Effector memory CD4-positive, alpha-beta T cell (primary cell): ENCODE measurements around the gene APOO.

Source experiments
- DNase-seq, 3 donors: peaks; one replicate each; pipeline ENCODE4 v3.0.0-alpha.2; 2020
- H3K27ac ChIP-seq: 2 replicates; pipeline ENCODE4 v1.7.0; 2013; ENCODE audit warnings: mild to moderate bottlenecking, low read length, moderate library complexity; ENCODE audit not compliant: insufficient read depth, poor library complexity, severe bottlenecking
- H3K27me3 ChIP-seq: replicated peaks from 2 replicates; pipeline ENCODE4 v1.7.0; 2013; ENCODE audit warnings: mild to moderate bottlenecking, low read length; ENCODE audit not compliant: insufficient read depth, control insufficient read depth, poor library complexity, severe bottlenecking
- H3K36me3 ChIP-seq: 2 replicates; pipeline ENCODE4 v1.7.0; 2013; ENCODE audit warnings: mild to moderate bottlenecking, low read length, moderate library complexity; ENCODE audit not compliant: control insufficient read depth, insufficient read depth
- H3K4me1 ChIP-seq: 2 replicates; pipeline ENCODE4 v1.7.0; 2013; ENCODE audit warnings: low read length, mild to moderate bottlenecking; ENCODE audit not compliant: control insufficient read depth, insufficient read depth, poor library complexity, severe bottlenecking
- H3K4me3 ChIP-seq: 2 replicates; pipeline ENCODE4 v1.7.0; 2013; ENCODE audit warnings: low read length, low read depth, mild to moderate bottlenecking; ENCODE audit not compliant: insufficient read depth, poor library complexity, severe bottlenecking
- H3K9me3 ChIP-seq: 2 replicates; pipeline ENCODE4 v1.7.0; 2013; ENCODE audit warnings: mild to moderate bottlenecking, low read length, moderate library complexity; ENCODE audit not compliant: control insufficient read depth

The APOO gene

DNA sequence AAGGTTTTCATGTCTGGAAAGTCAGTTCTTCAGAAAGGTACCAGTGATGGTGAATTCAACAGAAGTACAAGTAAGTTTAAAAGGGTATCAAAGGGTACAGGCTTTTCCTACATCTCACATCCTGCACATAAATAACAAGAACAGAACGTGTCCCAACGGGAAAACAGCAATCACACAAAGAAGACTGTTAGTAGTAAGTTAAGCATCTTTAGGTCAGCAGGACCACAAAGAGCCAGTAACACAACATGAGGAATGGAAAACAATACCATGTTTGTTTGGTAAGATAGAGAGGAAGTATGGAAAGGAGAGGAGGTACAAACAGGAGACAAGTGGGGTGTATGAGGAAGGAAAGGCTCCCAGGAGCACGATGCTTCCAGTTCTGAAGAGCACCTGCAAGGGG, 81.5 kb downstream of the APOO start:
- DNase-seq, result no peak
- Histone ChIP-seq H3K27ac (no peak overlapping the region), H3K4me1 (no peaks in the 10 kb centered on the region), H3K9me3 (no peaks in the 10 kb centered on the region), H3K36me3 (no peaks in the 10 kb centered on the region), H3K4me3 (no peak overlapping the region), H3K27me3 (no peaks in the 10 kb centered on the region)

DNA sequence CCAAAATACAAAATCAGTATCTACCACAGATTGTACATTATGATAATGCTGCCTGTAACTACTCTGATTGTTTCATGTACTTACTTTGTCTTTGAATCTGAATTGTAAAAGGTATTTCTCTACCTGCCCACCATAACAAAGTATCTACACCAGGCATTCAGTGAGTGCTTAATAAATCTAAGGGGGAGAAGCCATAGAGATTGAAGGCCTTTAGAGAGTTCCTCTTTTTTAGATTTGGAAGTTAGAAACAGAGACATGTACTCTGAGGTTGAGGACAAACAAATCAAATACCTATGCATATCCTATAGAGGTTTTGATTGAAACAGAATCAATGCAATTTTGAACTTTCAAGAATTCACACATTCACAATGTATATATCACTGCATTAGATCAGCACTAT, 82.1 kb downstream of the APOO start:
- Histone ChIP-seq H3K4me1 (no peaks in the 10 kb centered on the region), H3K27ac (no peak overlapping the region), H3K4me3 (no peak overlapping the region), H3K27me3 (no peaks in the 10 kb centered on the region), H3K9me3 (no peaks in the 10 kb centered on the region), H3K36me3 (no peaks in the 10 kb centered on the region)
- DNase-seq, result no peak

DNA sequence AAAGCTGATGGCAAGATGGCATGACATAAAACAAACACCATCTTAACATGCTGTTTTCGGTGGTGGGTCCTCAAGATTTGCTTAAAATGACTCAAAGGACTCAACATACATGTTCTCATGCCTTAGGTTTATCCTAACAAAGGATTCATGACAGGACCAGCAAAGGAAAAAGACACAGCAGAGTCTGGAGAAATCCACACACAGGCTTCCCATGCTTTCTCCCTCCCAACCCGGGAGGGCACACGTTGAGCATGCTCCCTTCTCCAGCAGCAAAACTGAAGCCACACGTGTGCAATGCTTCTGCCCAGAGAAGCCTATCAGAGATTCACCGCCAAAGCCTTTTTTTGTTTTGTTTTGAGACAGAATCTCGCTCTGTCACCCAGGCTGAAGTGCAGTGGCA, 84.9 kb downstream of the APOO start:
- no peaks in the 10 kb centered on the region for H3K4me1 ChIP-seq
- H3K36me3 ChIP-seq, result no peaks in the 10 kb centered on the region
- H3K27ac ChIP-seq, result no peak overlapping the region
- no peaks in the 10 kb centered on the region for H3K27me3 ChIP-seq
- H3K9me3 ChIP-seq, result no peaks in the 10 kb centered on the region
- no peak overlapping the region for H3K4me3 ChIP-seq
- DNase-seq, result no peak

DNA sequence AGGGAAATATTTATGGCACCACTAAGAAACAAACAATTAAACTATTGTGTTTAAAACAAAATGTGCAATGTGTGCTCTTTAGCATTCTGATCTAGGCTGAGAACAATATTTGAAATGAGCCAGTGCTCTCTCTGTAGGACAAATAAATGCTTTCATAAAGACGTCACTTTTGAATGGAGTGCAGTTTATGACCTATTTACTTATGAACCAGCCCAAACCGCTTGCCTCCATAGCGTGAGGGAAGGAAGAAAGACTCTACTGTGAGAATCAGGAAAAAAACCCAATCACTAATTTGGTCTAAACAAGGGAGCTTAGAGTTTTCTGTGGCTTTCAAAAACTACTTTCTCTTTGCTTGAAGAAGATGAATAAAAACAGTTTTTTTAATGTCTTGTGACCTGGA, 85.3 kb downstream of the APOO start:
- H3K27ac ChIP-seq, result no peak overlapping the region
- H3K4me1 ChIP-seq, result no peaks in the 10 kb centered on the region
- H3K4me3 ChIP-seq, result no peak overlapping the region
- no peaks in the 10 kb centered on the region for H3K36me3 ChIP-seq
- no peaks in the 10 kb centered on the region for H3K27me3 ChIP-seq
- no peaks in the 10 kb centered on the region for H3K9me3 ChIP-seq
- no peak for DNase-seq

DNA sequence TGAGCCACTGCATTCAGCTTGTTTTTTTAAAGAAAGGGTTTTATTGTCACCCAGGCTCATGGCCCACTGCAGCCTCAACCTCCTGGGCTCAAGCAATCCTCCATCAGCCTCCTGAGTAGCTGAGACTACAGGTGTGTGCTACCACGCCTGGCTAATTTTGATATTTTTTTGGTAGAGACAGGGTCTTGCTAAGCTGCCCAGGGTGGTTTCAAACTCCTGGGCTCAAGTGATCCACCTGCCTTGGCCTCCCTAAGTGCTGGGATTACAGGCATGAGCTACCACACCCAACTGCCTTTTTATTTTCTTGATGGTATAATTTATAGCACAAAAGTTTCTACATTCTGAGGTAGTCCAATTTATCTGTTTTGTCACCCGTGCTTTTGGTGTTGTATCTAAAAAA, 85.9 kb downstream of the APOO start:
- Histone ChIP-seq H3K36me3 (no peaks in the 10 kb centered on the region), H3K27me3 (no peaks in the 10 kb centered on the region), H3K9me3 (no peaks in the 10 kb centered on the region), H3K27ac (no peak overlapping the region), H3K4me3 (no peak overlapping the region), H3K4me1 (no peaks in the 10 kb centered on the region)
- DNase-seq, result no peak

DNA sequence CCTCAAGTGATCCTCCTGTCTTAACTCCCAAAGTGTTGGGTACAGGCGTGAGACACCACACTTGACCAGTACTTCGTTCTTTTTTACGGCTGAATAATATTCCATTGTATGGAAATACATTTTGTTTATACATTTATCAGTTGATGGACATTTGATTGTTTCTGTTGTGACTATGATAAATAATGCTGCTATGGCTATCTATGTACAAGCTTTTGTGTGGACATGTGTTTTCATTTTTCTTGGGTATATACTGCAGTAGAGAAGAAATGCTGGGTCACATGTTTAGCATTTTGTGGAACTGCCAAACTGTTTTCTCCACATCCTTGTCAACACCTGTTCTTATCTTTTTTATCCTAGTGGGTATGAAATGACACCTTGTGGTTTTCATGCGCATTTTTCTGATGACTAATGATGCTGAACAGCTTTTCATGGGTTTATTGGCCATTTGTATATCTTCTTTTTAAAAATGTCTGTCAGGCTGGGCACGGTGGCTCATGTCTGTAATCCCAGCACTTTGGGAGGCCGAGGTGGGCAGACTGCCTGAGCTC, 87.4 kb downstream of the APOO start:
- no peaks in the 10 kb centered on the region for H3K36me3 ChIP-seq
- no peak overlapping the region for H3K4me3 ChIP-seq
- no peak overlapping the region for H3K27ac ChIP-seq
- no peak for DNase-seq
- no peaks in the 10 kb centered on the region for H3K9me3 ChIP-seq
- no peaks in the 10 kb centered on the region for H3K27me3 ChIP-seq
- H3K4me1 ChIP-seq, result no peaks in the 10 kb centered on the region

DNA sequence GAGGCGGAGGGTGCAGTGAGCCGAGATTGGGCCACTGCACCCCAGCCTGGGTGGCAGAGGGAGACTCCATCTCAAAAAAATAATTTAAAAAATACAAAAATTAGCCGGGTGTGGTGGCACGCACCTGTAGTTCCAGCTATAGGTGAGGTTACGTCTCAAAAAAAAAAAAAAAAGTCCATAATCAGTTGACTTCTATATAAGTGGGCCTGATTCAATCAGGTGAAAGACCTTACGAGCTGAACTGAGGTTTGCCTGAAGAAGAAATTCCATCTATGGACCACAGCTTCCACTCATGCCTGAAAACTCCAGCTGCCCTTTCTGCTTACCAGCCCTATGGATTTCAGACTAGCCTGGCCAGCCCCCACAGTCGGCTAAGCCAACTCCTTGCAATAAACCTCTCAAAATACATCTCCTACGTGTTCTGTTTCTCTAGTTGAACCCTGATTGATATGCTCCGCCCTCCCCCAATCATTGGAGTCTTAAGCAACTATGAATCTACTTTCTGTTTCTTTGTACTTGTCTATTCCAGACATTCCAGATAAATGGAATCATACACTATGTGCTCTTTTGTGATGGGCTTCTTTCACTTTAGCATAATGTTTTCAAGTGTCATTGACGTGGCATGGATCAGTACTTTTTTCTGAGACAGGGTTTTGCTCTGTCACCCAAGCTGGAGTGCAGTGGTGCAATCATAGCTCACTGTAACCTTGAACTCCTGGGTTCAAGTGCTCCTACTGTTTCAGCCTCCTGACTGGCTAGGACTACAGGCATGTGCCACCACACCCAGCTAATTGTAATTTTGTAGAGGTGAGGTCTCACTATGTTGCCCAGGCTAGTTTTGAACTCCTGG, 88.1 kb downstream of the APOO start:
- no peak overlapping the region for H3K27ac ChIP-seq
- no peak for DNase-seq
- no peak overlapping the region for H3K4me3 ChIP-seq
- H3K36me3 ChIP-seq, result no peaks in the 10 kb centered on the region
- H3K27me3 ChIP-seq, result no peaks in the 10 kb centered on the region
- no peaks in the 10 kb centered on the region for H3K9me3 ChIP-seq
- no peaks in the 10 kb centered on the region for H3K4me1 ChIP-seq

DNA sequence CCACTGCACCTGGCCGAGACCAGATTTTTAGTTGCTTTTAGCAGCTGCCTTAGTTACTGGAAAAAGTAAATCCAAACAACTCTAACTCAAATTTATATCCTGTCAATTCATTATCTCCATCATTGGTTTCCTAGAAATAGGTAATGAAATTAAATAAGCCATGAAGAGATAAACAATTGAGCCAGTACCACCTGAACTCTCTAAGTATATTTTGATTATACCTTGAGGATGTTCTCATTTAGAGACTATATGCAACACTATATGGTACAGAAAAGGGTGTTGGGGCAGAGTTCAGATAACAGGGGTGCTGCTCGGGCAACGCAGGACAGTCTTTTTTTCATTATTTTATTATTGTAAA, 89.8 kb downstream of the APOO start:
- H3K9me3 ChIP-seq, result no peaks in the 10 kb centered on the region
- H3K36me3 ChIP-seq, result no peaks in the 10 kb centered on the region
- no peak overlapping the region for H3K27ac ChIP-seq
- no peaks in the 10 kb centered on the region for H3K27me3 ChIP-seq
- no peak for DNase-seq
- no peak overlapping the region for H3K4me3 ChIP-seq
- H3K4me1 ChIP-seq, result no peaks in the 10 kb centered on the region

DNA sequence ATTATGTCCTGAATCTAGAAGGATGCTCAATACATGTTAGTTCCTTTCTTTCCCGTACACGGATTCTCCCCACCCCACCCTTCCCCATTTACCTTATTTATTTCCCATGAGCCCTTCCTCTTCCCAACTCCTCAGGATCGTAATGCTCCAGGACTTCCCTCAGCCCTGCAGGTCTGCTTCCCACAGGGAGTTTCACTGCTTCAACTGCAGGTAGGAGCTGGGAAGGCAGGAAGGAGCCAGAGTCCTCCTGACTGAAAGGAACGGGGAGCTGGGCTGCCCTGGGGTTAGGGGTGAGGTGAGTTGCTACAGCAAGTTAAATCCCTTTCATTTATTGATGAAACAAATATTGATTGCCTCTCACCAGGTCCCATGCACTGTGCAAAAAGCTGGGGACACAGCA, 91.6 kb downstream of the APOO start:
- no peaks in the 10 kb centered on the region for H3K4me1 ChIP-seq

DNA sequence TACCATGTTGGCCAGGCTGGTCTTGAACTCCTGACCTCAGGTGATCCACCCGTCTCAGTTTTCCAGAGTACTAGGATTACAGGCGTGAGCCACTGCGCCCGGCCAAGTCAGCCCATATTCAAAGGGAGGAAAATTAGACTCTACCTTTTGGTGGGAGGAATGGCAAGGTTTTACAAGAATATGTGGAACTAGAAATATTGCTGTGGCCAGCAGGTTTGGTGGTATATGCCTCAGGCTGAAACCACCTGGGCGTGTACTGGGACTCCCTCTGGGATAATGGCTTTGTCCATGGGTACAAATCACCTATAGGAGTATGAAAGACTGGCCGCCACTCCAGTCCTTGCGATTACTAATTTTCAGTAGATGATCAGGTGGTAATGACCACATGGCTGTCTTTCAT, 92.4 kb downstream of the APOO start:
- Histone ChIP-seq H3K9me3 (no peaks in the 10 kb centered on the region), H3K4me1 (no peaks in the 10 kb centered on the region), H3K27ac (no peak overlapping the region), H3K27me3 (no peaks in the 10 kb centered on the region), H3K4me3 (no peak overlapping the region), H3K36me3 (no peaks in the 10 kb centered on the region)
- no peak for DNase-seq

More for the DNA sequence above, 91.6 kb downstream of the APOO start:
- no peak overlapping the region for H3K27ac ChIP-seq
- H3K4me3 ChIP-seq, result no peak overlapping the region
- no peaks in the 10 kb centered on the region for H3K27me3 ChIP-seq
- H3K36me3 ChIP-seq, result no peaks in the 10 kb centered on the region
- no peaks in the 10 kb centered on the region for H3K9me3 ChIP-seq
- DNase-seq, result no peak
